Measurements from ENCODE around the gene CCDC12. TPM values are rescaled to one million over a fixed set of nuclear protein-coding genes. Genes with fewer than 3 reads are reported as not detected.

CCDC12 gene
- total and polyA plus RNA-seq, 2 of the 13 experiments (the other 11 are each of a cell fraction or from before 2014, with no cell fraction given) = 30.1 to 49.5 TPM

DNA sequence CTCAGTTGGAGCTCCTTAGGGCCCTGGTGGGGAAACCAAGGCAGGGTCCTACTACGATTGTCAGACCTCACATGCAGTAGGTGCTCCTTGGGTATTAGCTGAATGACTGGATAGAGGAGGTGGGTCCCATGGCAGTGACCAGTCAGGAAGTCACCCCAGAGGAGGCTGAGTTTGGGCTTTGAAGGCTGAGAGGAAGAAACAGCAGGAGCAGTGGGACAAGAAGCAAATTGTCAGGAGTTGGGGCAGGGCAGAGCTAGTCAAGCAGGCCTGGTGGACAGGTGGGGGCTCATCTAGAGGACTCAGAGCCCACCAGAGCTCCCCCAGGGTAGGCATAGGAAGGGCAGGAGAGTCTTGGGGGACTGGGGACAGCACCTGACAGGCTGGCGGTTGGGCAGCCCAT is 6.0 kb upstream of the CCDC12 start:
- intact Hi-C loops (cut with micrococcal nuclease; ENCODE audit: unreplicated experiment) (no loop called here), in situ Hi-C loops (cut with HindIII; ENCODE audit: extremely low pct_ligation_motif_present, low pct_unique_long_range_greater_than_20kb) (loop anchor here (5.0 kb wide), 1 partner anchor 50 kb away; no protein-coding TSS in a partner anchor)
- no peak overlapping the region for H2AFZ ChIP-seq (ENCODE audit: low read length)
- peaks cover 52% of the 10 kb centered on the region for H3K4me1 ChIP-seq (ENCODE audit: insufficient read depth, low read length)
- no peak for DNase-seq (ENCODE audit: low spot score)
- no peak overlapping the region for H3K4me2 ChIP-seq (ENCODE audit: low read depth, low read length)
- H3K9ac ChIP-seq (ENCODE audit: insufficient read depth, low read depth, low read length) = no peak overlapping the region
- no peak for ATAC-seq
- no peaks in the 10 kb centered on the region for H3K36me3 ChIP-seq (replicated peaks in 1 of 2; ENCODE audit: control insufficient read depth in 1 of 2, insufficient read depth in 2 of 2, low read length in 2 of 2)
- no peaks in the 10 kb centered on the region; a peak in 1 of 5 replicates for H3K27me3 ChIP-seq (ENCODE audit: control insufficient read depth in 1 of 2, insufficient read depth in 2 of 2, low read length in 2 of 2)
- H3K4me3 ChIP-seq (replicated peaks in 1 of 3; ENCODE audit: insufficient read depth in 1 of 3, low read depth in 2 of 3, low read length in 3 of 3) = no peak overlapping the region
- ChIA-PET POLR2A (interaction anchor here (1.3 to 1.5 kb wide), 2 partner anchors 39 to 58 kb away, joined by 3 to 4 read pairs; no protein-coding TSS in a partner anchor), CTCF (ENCODE audit: low intra/inter-chr PET ratio, low total read pairs) (no interaction called here)
- H4K20me1 ChIP-seq (ENCODE audit: insufficient read depth, low read length) = no peaks in the 10 kb centered on the region
- no TSS peak for BruUV-seq (replicated peaks)
- H3K9me3 ChIP-seq (ENCODE audit: low read length) = no peaks in the 10 kb centered on the region
- H3K27ac ChIP-seq (ENCODE audit: extremely low read length, insufficient read depth, low read length) = no peak overlapping the region
- FAIRE-seq = no peak
- WGBS (ENCODE audit: low lambda C conversion rate) = 73% methylated on average over 1 of the region's 2 CpGs
- TF ChIP-seq TERF1 (CRISPR knock-in tag; IDR thresholded peaks at IDR 0.05) (no peak), ZNF558 (CRISPR knock-in tag; IDR thresholded peaks at IDR 0.05; ENCODE audit: borderline replicate concordance) (no peak), NRL (CRISPR knock-in tag; IDR thresholded peaks at IDR 0.05; ENCODE audit: borderline replicate concordance) (no peak), ZNF207 (IDR thresholded peaks at IDR 0.05; ENCODE audit: borderline replicate concordance) (no peak), TOE1 (CRISPR knock-in tag; IDR thresholded peaks at IDR 0.05) (no peak), STAT6 (CRISPR knock-in tag; IDR thresholded peaks at IDR 0.05; ENCODE audit: borderline replicate concordance) (no peak), ZNF572 (CRISPR knock-in tag; IDR thresholded peaks at IDR 0.05) (no peak), ZNF276 (CRISPR knock-in tag; IDR thresholded peaks at IDR 0.05; ENCODE audit: low read depth) (no peak), CAMTA2 (CRISPR knock-in tag; IDR thresholded peaks at IDR 0.05; ENCODE audit: borderline replicate concordance) (no peak)
- H3K79me2 ChIP-seq (ENCODE audit: insufficient read depth, low read length) = peaks cover 4% of the 10 kb centered on the region
